H1 (cell line): ENCODE measurements around the gene GOLGA1. TPM values are rescaled to one million over a fixed set of nuclear protein-coding genes. Genes with fewer than 3 reads are reported as not detected.

Source experiments
- ATF3 ChIP-seq: IDR thresholded peaks from 2 replicates; pipeline ENCODE4 v1.6.1; 2011; ENCODE audit warnings: low read depth, mild to moderate bottlenecking, low read length; ENCODE audit not compliant: insufficient read depth
- BACH1 ChIP-seq: IDR thresholded peaks from 2 replicates; pipeline ENCODE4 v1.6.1; 2012; ENCODE audit warnings: low read length, improper control_type of control experiment
- BCL11A ChIP-seq, 2 experiments: IDR thresholded peaks; one replicate each; pipeline ENCODE4 v1.6.1; 2011; ENCODE audit warnings: low read depth in 2 of 2, low read length in 2 of 2, mild to moderate bottlenecking in 2 of 2
- CBX8 ChIP-seq: fragments of 300-800, 300-1000 bp; sonication (generic); IDR thresholded peaks from 2 replicates; pipeline ENCODE4 v1.7.1; 2016; ENCODE audit warnings: low read depth, low read length, borderline replicate concordance
- CHD2 ChIP-seq: IDR thresholded peaks from 2 replicates; pipeline ENCODE4 v1.6.1; 2012; ENCODE audit warnings: low read length, improper control_type of control experiment
- FOSL1 ChIP-seq: IDR thresholded peaks from 2 replicates; pipeline ENCODE4 v1.6.1; 2011; ENCODE audit warnings: mild to moderate bottlenecking, low read depth, low read length, moderate library complexity; ENCODE audit not compliant: insufficient read depth
- GABPA ChIP-seq: IDR thresholded peaks from 2 replicates; pipeline ENCODE4 v1.6.1; 2011; ENCODE audit warnings: mild to moderate bottlenecking, low read length, moderate library complexity, borderline replicate concordance; ENCODE audit not compliant: insufficient read depth
- GTF2F1 ChIP-seq: IDR thresholded peaks from 2 replicates; pipeline ENCODE4 v1.6.1; 2012; ENCODE audit warnings: low read depth, low read length, improper control_type of control experiment, borderline replicate concordance
- HDAC2 ChIP-seq, 2 experiments: fragments of 300-600 bp in 1 of 2; sonication (generic) in 1 of 2; IDR thresholded peaks; 2 replicates each; pipeline ENCODE4 v1.6.1; 2011 to 2012; ENCODE audit warnings: low read depth in 2 of 2, low read length in 2 of 2, mild to moderate bottlenecking in 2 of 2, moderate library complexity in 2 of 2, borderline replicate concordance in 1 of 2, inconsistent platforms in 1 of 2
- HDAC6 ChIP-seq: IDR thresholded peaks from one replicate; pipeline ENCODE4 v1.7.1; 2012; ENCODE audit warnings: low read depth, mild to moderate bottlenecking, inconsistent platforms, low read length, moderate library complexity
- JUN ChIP-seq: IDR thresholded peaks from 2 replicates; pipeline ENCODE4 v1.6.1; 2011; ENCODE audit warnings: low read depth, mild to moderate bottlenecking, improper control_type of control experiment, low read length
- JUND ChIP-seq: IDR thresholded peaks from 2 replicates; pipeline ENCODE4 v1.6.1; 2011; ENCODE audit warnings: mild to moderate bottlenecking, improper control_type of control experiment, low read length
- KDM4A ChIP-seq: IDR thresholded peaks from one replicate; pipeline ENCODE4 v1.7.1; 2012; ENCODE audit warnings: low read depth, mild to moderate bottlenecking, moderate library complexity, low read length, inconsistent platforms; ENCODE audit not compliant: severe bottlenecking
- KDM5A ChIP-seq: fragments of 200-600 bp; IDR thresholded peaks from 2 replicates; pipeline ENCODE4 v1.7.1; 2012; ENCODE audit warnings: mild to moderate bottlenecking, low read length, inconsistent platforms, mixed read lengths
- MAFK ChIP-seq: IDR thresholded peaks from 2 replicates; pipeline ENCODE4 v1.6.1; 2012; ENCODE audit warnings: low read depth, mild to moderate bottlenecking, improper control_type of control experiment, low read length
- NRF1 ChIP-seq: IDR thresholded peaks from 2 replicates; pipeline ENCODE4 v1.6.1; 2011; ENCODE audit warnings: mild to moderate bottlenecking, low read depth, low read length, improper control_type of control experiment
- POLR2A ChIP-seq, 2 experiments: IDR thresholded peaks; 1 replicate in 1 of 2; 2 replicates in 1 of 2; pipeline ENCODE4 v1.6.1; 2011; ENCODE audit warnings: low read depth in 2 of 2, low read length in 2 of 2, mild to moderate bottlenecking in 2 of 2; ENCODE audit errors: control extremely low read depth in 1 of 2
- RFX5 ChIP-seq: IDR thresholded peaks from 2 replicates; pipeline ENCODE4 v1.6.1; 2011; ENCODE audit warnings: low read depth, low read length, improper control_type of control experiment, borderline replicate concordance
- SAP30 ChIP-seq: fragments of 300-600 bp; sonication (generic); IDR thresholded peaks from 2 replicates; pipeline ENCODE4 v1.7.1; 2012; ENCODE audit warnings: low read length, moderate library complexity, mild to moderate bottlenecking, inconsistent platforms; ENCODE audit not compliant: insufficient read depth, insufficient replicate concordance
- SP1 ChIP-seq: IDR thresholded peaks from 2 replicates; pipeline ENCODE4 v1.6.1; 2011; ENCODE audit warnings: low read depth, low read length
- TAF7 ChIP-seq: optimal IDR thresholded peaks from 2 replicates; pipeline ENCODE3; 2011; ENCODE audit warnings: low read depth, mild to moderate bottlenecking, inconsistent platforms, low read length, moderate library complexity, borderline replicate concordance
- ZNF274 ChIP-seq: IDR thresholded peaks from 2 replicates; pipeline ENCODE4 v1.7.0; 2012; ENCODE audit warnings: low read length, borderline replicate concordance; ENCODE audit errors: extremely low read depth
- polyA plus RNA-seq, 7 experiments: library from polyadenylated mRNA; depleted of rRNA in 3 of 7; stranded (reverse) in 5 of 7; unstranded in 2 of 7; fragments of >200 nt in 5 of 7; fragments of 200-250 nt in 2 of 7; gene quantifications; 1 replicate in 5 of 7; 2 replicates in 1 of 7; 4 replicates in 1 of 7; pipeline versions ENCODE4 v1.2.1 to v1.2.3, GENCODE V29; 2011 to 2013; ENCODE audit warnings: missing spikeins in 2 of 7, mixed read lengths in 2 of 7
- total RNA-seq: library from RNA; stranded (reverse); fragmentation: NEBNext Ultra II Directional; extraction: Animal tissue kit (Norgen Biotek cat#: 25700); gene quantifications from 2 replicates; pipeline ENCODE4 v1.2.1, GENCODE V29; 2021

The GOLGA1 gene
- total and polyA plus RNA-seq, 2 of the 8 experiments (the other 6 are each of a cell fraction or from before 2014, with no cell fraction given): 4.8 to 6.5 TPM

GRCh38 chr9:124861342-124862229 is 79.3 kb downstream of the GOLGA1 start, which contains the start of the genes ARPC5L and RPL35 (continued):
- TF ChIP-seq SAP30: peak; percentile 69
- TF ChIP-seq JUND: peak; percentile 98
- TF ChIP-seq FOSL1: 0 out of 2 replicates have a peak, but pooled peaks have one; percentile 34
- TF ChIP-seq BACH1: no peak
- peak; percentile 88 for TF ChIP-seq SP1
- no peak for TF ChIP-seq MAFK
- TF ChIP-seq POLR2A (IDR thresholded peaks at IDR 0.05; ENCODE audit: control extremely low read depth in 1 of 2, low read depth in 2 of 2, low read length in 2 of 2): peak in 1 of 2 experiments; percentile 97; a peak in 2 of 3 replicates
- TF ChIP-seq ZNF274: no peak
- TF ChIP-seq JUN: no peak
- no peak; the same call in 1 of the 2 replicates for TF ChIP-seq CHD2
- no peak for TF ChIP-seq HDAC6
- TF ChIP-seq CBX8: no peak
- TF ChIP-seq BCL11A (IDR thresholded peaks at IDR 0.05; ENCODE audit: low read depth in 2 of 2, low read length in 2 of 2): no peak
- TF ChIP-seq KDM5A: no peak
- TF ChIP-seq ATF3: no peak
- TF ChIP-seq NRF1: no peak
- peak; percentile 91 for TF ChIP-seq GABPA
- TF ChIP-seq KDM4A: no peak
- TF ChIP-seq HDAC2 (IDR thresholded peaks at IDR 0.05; ENCODE audit: borderline replicate concordance in 1 of 2, low read depth in 2 of 2, low read length in 2 of 2): 0 out of 4 replicates have a peak, but pooled peaks have one; percentile 22 to 87
- peak; percentile 96 for TF ChIP-seq TAF7
- TF ChIP-seq GTF2F1: peak; percentile 87; the same call in 1 of the 2 replicates
- TF ChIP-seq RFX5: no peak
